HEK293 (cell line): Measurements from ENCODE around the gene SHROOM3.

Experiments used
- CTCF ChIA-PET: fragments of 350-600 bp; formaldehyde crosslinking; extraction: SDS; loops from one replicate; lab custom pipeline; 2021; ENCODE audit warnings: antibody characterized with exemption; lab: Yijun Ruan, JAX
- POLR2A ChIA-PET: fragments of 300-600 bp; formaldehyde crosslinking; extraction: SDS; loops from one replicate; lab custom pipeline; 2020; ENCODE audit warnings: antibody characterized with exemption, inconsistent platforms; lab: Yijun Ruan, JAX
- H3K27ac ChIP-seq: fragments of 200-500 bp; sonication (Bioruptor generic); 2 replicates; pipeline ENCODE4 v1.5.1; 2014; ENCODE audit warnings: low read depth, low read length, control low read depth, inconsistent platforms; ENCODE audit errors: extremely low read depth
- H3K36me3 ChIP-seq, 2 experiments: fragments of 200-500 bp in 1 of 2; sonication (Bioruptor generic) in 1 of 2; 1 replicate in 1 of 2; 2 replicates in 1 of 2; pipeline ENCODE4 v1.5.1; 2014 to 2017; ENCODE audit warnings: inconsistent platforms in 2 of 2, low read length in 2 of 2; ENCODE audit not compliant: control insufficient read depth in 2 of 2, insufficient read depth in 1 of 2
- H3K4me1 ChIP-seq: fragments of 200-500 bp; sonication (Bioruptor generic); 2 replicates; pipeline ENCODE4 v1.5.1; 2014; ENCODE audit warnings: mild to moderate bottlenecking, low read length, inconsistent platforms; ENCODE audit not compliant: control insufficient read depth, insufficient read depth
- H3K4me3 ChIP-seq: 2 replicates; pipeline ENCODE4 v1.5.1; 2011; ENCODE audit warnings: low read depth, mild to moderate bottlenecking, control low read depth, low read length, moderate library complexity
- H3K9me3 ChIP-seq: fragments of 200-500 bp; sonication (Bioruptor generic); 2 replicates; pipeline ENCODE4 v1.5.1; 2014; ENCODE audit warnings: low read depth, low read length, inconsistent platforms; ENCODE audit not compliant: control insufficient read depth, insufficient read depth
- BCL11B ChIP-seq: fragments of 450-650 bp; formaldehyde crosslinking; IDR thresholded peaks from 2 replicates; pipeline ENCODE4 v1.5.1; 2016; ENCODE audit warnings: low read depth, missing biosample characterization, missing genetic modification characterization
- FEZF1 ChIP-seq: fragments of 450-650 bp; formaldehyde crosslinking; IDR thresholded peaks from 2 replicates; pipeline ENCODE4 v1.5.1; 2016; ENCODE audit warnings: missing biosample characterization, missing genetic modification characterization
- GLI4 ChIP-seq: fragments of 450-650 bp; formaldehyde crosslinking; IDR thresholded peaks from 2 replicates; pipeline ENCODE4 v1.5.1; 2016; ENCODE audit warnings: missing biosample characterization, missing genetic modification characterization
- KLF1 ChIP-seq: fragments of 450-650 bp; formaldehyde crosslinking; IDR thresholded peaks from 2 replicates; pipeline ENCODE4 v1.5.1; 2016; ENCODE audit warnings: missing biosample characterization, missing genetic modification characterization
- MEIS1 ChIP-seq: sonication (generic); formaldehyde crosslinking; IDR thresholded peaks from 2 replicates; pipeline ENCODE4 v1.8.1; 2022; ENCODE audit warnings: missing genetic modification reagents, mild to moderate bottlenecking, borderline replicate concordance
- RBAK ChIP-seq: fragments of 450-650 bp; formaldehyde crosslinking; IDR thresholded peaks from 2 replicates; pipeline ENCODE4 v1.5.1; 2016; ENCODE audit warnings: missing biosample characterization, missing genetic modification characterization
- SP7 ChIP-seq: fragments of 450-650 bp; formaldehyde crosslinking; IDR thresholded peaks from 2 replicates; pipeline ENCODE4 v1.5.1; 2016; ENCODE audit warnings: missing biosample characterization, missing genetic modification characterization
- YY1 ChIP-seq: fragments of 450-650 bp; formaldehyde crosslinking; IDR thresholded peaks from 2 replicates; pipeline ENCODE4 v1.5.1; 2018; ENCODE audit warnings: missing biosample characterization, missing genetic modification characterization
- ZBTB8A ChIP-seq: fragments of 450-650 bp; formaldehyde crosslinking; IDR thresholded peaks from 2 replicates; pipeline ENCODE4 v1.5.1; 2016; ENCODE audit warnings: missing biosample characterization, missing genetic modification characterization
- ZNF10 ChIP-seq: fragments of 450-650 bp; formaldehyde crosslinking; IDR thresholded peaks from 2 replicates; pipeline ENCODE4 v1.5.1; 2017; ENCODE audit warnings: missing biosample characterization, missing genetic modification characterization
- ZNF202 ChIP-seq: fragments of 450-650 bp; formaldehyde crosslinking; IDR thresholded peaks from 2 replicates; pipeline ENCODE4 v1.5.1; 2016; ENCODE audit warnings: missing biosample characterization, missing genetic modification characterization, borderline replicate concordance
- ZNF214 ChIP-seq: fragments of 450-650 bp; formaldehyde crosslinking; IDR thresholded peaks from 2 replicates; pipeline ENCODE4 v1.5.1; 2017; ENCODE audit warnings: missing biosample characterization, mild to moderate bottlenecking, missing genetic modification characterization, borderline replicate concordance
- ZNF221 ChIP-seq: fragments of 450-650 bp; formaldehyde crosslinking; IDR thresholded peaks from 2 replicates; pipeline ENCODE4 v1.5.1; 2017; ENCODE audit warnings: missing biosample characterization, missing genetic modification characterization, borderline replicate concordance
- ZNF239 ChIP-seq: fragments of 450-650 bp; formaldehyde crosslinking; IDR thresholded peaks from 2 replicates; pipeline ENCODE4 v1.5.1; 2016; ENCODE audit warnings: missing biosample characterization, missing genetic modification characterization
- ZNF302 ChIP-seq: fragments of 450-650 bp; formaldehyde crosslinking; IDR thresholded peaks from 2 replicates; pipeline ENCODE4 v1.5.1; 2016; ENCODE audit warnings: missing biosample characterization, missing genetic modification characterization, low read depth
- ZNF530 ChIP-seq: fragments of 450-650 bp; formaldehyde crosslinking; IDR thresholded peaks from 2 replicates; pipeline ENCODE4 v1.5.1; 2016; ENCODE audit warnings: low read depth, missing biosample characterization, missing genetic modification characterization
- ZNF658 ChIP-seq: fragments of 450-650 bp; formaldehyde crosslinking; IDR thresholded peaks from 2 replicates; pipeline ENCODE4; 2016; ENCODE audit warnings: missing biosample characterization, missing genetic modification characterization
- ZNF76 ChIP-seq: fragments of 450-650 bp; formaldehyde crosslinking; IDR thresholded peaks from 2 replicates; pipeline ENCODE4; 2016; ENCODE audit warnings: low read depth, missing biosample characterization, missing genetic modification characterization, borderline replicate concordance
- ZNF843 ChIP-seq: fragments of 450-650 bp; formaldehyde crosslinking; IDR thresholded peaks from 2 replicates; pipeline ENCODE4 v1.5.1; 2016; ENCODE audit warnings: missing biosample characterization, missing genetic modification characterization
- TF ChIP-seq, protein P1 (sequence below): fragments of 450-650 bp; formaldehyde crosslinking; IDR thresholded peaks from 2 replicates; pipeline ENCODE4 v1.5.1; 2017; ENCODE audit warnings: missing biosample characterization, missing genetic modification characterization
- TF ChIP-seq, protein P2 (sequence below): fragments of 450-650 bp; formaldehyde crosslinking; IDR thresholded peaks from 2 replicates; pipeline ENCODE4 v1.5.1; 2016; ENCODE audit warnings: missing biosample characterization, missing genetic modification characterization
- TF ChIP-seq, protein P3 (sequence below): fragments of 450-650 bp; formaldehyde crosslinking; IDR thresholded peaks from 2 replicates; pipeline ENCODE4 v1.5.1; 2016; ENCODE audit warnings: missing biosample characterization, missing genetic modification characterization

The SHROOM3 gene

DNA sequence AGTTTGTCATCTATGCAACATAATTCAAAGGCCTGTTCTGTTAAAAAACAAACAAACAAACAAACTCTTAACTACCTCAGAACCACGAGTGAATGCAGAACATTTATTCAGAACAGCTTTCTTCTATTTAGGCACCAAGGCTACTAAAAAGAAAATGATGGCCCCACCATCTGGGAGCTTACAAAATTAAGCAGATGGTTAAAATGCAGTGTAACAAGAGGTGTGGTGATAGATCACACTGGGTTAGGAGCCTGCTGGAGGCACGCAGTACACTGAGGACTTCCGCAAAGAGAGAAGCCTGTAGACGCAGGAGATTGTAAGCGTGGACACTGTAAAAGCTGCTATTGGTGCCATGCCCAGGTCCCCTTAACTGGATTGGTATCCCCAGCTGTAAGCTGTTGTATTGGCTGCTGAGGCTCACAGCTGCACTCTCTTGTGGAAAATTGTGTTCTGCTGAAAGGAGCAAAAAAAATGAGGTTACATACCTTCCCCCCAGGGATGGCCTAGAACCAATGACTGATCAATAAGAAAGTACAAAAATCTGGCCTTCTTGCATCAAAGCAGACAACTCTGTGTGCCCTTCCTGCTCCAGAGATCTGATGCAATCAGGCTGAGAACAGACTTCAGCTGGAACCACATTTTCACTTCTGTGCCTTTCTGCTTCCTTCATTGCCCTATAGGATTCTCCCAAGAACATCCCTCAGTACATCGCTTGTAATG lies 60.0 kb downstream of the SHROOM3 start:
- CTCF ChIA-PET, result interaction anchor here (1.5 to 3.2 kb wide), 2 partner anchors 9 to 64 kb away, joined by 3 to 14 read pairs; no protein-coding TSS in a partner anchor
- H3K4me1 ChIP-seq, result no peaks in the 10 kb centered on the region
- H3K27ac ChIP-seq, result no peak overlapping the region
- H3K4me3 ChIP-seq, result no peak overlapping the region
- no peak for TF ChIP-seq ZNF658 (tag by site-specific recombination)
- no peak for TF ChIP-seq KLF1 (tag by site-specific recombination)
- TF ChIP-seq, all 188 proteins: peak for 0
- POLR2A ChIA-PET, result no interaction called here
- H3K9me3 ChIP-seq, result no peaks in the 10 kb centered on the region
- no peaks in the 10 kb centered on the region for H3K36me3 ChIP-seq

DNA sequence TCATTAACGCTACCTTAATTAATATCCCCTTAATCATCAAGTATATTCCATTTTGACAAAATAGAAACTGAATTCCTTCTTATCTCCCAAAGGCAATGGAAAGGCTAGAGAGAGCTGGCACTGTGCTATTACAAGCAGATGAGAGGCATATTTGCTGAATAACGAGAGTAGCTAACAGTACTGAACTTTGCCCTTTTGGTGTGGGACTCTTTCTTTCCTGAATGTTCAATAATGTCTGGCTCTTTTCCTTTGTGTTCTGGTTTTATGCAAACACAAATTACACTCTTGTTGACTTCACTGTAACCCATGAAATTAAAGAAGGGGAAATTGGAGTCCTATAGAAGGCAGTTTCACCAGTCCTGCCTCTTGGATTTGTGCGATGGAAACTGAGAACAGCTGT lies 63.5 kb downstream of the SHROOM3 start:
- Histone ChIP-seq H3K9me3 (no peaks in the 10 kb centered on the region), H3K4me3 (no peak overlapping the region), H3K4me1 (no peaks in the 10 kb centered on the region), H3K27ac (no peak overlapping the region), H3K36me3 (no peaks in the 10 kb centered on the region)
- CTCF ChIA-PET, result interaction anchor here (1.2 to 9.1 kb wide), 2 partner anchors 13 to 68 kb away, joined by 4 to 133 read pairs; no protein-coding TSS in a partner anchor
- TF ChIP-seq ZBTB8A (no peak), ZNF10 (tag by site-specific recombination) (no peak), ZNF530 (tag by site-specific recombination) (no peak), ZNF843 (no peak), FEZF1 (tag by site-specific recombination) (no peak), ZNF239 (tag by site-specific recombination) (no peak), ZNF221 (tag by site-specific recombination) (no peak), RBAK (tag by site-specific recombination) (no peak), SP7 (tag by site-specific recombination) (no peak), YY1 (tag by site-specific recombination) (no peak), ZNF302 (no peak), ZNF76 (tag by site-specific recombination) (no peak), BCL11B (tag by site-specific recombination) (no peak), ZNF202 (tag by site-specific recombination) (no peak), MEIS1 (CRISPR knock-in tag) (no peak), GLI4 (tag by site-specific recombination) (no peak), ZNF214 (tag by site-specific recombination) (no peak)
- TF ChIP-seq, protein P1, sequence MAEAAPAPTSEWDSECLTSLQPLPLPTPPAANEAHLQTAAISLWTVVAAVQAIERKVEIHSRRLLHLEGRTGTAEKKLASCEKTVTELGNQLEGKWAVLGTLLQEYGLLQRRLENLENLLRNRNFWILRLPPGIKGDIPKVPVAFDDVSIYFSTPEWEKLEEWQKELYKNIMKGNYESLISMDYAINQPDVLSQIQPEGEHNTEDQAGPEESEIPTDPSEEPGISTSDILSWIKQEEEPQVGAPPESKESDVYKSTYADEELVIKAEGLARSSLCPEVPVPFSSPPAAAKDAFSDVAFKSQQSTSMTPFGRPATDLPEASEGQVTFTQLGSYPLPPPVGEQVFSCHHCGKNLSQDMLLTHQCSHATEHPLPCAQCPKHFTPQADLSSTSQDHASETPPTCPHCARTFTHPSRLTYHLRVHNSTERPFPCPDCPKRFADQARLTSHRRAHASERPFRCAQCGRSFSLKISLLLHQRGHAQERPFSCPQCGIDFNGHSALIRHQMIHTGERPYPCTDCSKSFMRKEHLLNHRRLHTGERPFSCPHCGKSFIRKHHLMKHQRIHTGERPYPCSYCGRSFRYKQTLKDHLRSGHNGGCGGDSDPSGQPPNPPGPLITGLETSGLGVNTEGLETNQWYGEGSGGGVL, result no peak
- TF ChIP-seq, protein P2, sequence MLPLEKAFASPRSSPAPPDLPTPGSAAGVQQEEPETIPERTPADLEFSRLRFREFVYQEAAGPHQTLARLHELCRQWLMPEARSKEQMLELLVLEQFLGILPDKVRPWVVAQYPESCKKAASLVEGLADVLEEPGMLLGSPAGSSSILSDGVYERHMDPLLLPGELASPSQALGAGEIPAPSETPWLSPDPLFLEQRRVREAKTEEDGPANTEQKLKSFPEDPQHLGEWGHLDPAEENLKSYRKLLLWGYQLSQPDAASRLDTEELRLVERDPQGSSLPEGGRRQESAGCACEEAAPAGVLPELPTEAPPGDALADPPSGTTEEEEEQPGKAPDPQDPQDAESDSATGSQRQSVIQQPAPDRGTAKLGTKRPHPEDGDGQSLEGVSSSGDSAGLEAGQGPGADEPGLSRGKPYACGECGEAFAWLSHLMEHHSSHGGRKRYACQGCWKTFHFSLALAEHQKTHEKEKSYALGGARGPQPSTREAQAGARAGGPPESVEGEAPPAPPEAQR (tag by site-specific recombination), result no peak
- TF ChIP-seq, protein P3, sequence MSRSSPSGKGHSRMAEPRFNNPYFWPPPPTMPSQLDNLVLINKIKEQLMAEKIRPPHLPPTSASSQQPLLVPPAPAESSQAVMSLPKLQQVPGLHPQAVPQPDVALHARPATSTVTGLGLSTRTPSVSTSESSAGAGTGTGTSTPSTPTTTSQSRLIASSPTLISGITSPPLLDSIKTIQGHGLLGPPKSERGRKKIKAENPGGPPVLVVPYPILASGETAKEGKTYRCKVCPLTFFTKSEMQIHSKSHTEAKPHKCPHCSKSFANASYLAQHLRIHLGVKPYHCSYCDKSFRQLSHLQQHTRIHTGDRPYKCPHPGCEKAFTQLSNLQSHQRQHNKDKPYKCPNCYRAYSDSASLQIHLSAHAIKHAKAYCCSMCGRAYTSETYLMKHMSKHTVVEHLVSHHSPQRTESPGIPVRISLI (tag by site-specific recombination), result no peak
- POLR2A ChIA-PET, result no interaction called here
